NCI-H526 treated with DMSO at 0.1 percent for 48 hours (cell line): Measurements from ENCODE around the gene SHD.
"Not testable (repeated sequence)": the region's sequence is repeated elsewhere in the genome, so short reads cannot be mapped to it uniquely, and the experiment has no call there.

Experiments used
- DNase-seq: peaks from one replicate; lab custom pipeline; 2025; lab: John Stamatoyannopoulos, UW

Gene SHD

DNA sequence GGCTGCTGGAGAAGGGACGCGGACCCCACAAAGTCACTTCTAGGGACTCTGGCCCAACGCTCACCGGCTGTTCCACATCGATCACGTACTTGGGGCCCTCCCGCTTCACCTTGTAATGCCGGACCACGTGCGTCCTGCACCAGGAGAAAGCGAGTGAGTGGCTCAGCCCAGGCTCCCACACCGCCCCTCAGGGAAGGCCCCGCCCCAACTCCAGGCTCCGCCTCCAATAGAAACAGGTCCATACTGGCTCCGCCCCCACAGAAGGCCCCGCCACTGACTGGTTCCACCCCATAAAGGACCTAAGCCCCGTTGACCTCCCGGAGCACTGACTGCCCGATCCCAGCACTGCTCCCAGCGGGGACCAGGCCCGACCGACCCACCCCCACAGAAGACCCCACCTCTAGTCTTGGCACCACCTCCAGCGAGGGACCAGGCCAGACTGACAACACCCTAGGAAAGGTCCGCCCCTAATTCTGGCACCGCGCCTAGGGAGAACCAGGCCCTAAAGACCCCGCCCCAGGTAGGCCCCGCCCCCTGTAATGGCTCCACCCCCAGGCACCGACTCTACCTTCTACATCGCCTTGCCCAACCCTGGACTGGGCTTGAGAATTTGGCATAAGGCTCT, 48.3 kb downstream of the SHD start:
- no peak for DNase-seq

DNA sequence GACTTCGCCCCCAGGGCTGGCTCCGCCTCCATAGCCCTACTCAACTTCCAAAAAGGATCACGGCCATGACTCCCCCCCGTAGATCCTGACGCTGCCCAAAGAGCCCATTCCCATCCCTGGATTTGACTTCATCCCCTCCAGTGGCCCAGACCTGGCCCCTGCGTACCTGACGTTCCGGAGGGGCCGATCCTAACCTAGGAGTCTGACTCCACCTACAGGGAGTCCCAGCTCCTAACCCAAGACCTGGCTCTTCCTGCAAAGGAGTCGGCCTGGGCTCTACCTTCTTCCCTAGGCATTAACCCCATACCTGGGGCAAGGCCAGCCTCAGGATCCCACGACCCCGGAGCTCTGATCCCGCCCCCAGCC, 48.8 kb downstream of the SHD start:
- no peak for DNase-seq

DNA sequence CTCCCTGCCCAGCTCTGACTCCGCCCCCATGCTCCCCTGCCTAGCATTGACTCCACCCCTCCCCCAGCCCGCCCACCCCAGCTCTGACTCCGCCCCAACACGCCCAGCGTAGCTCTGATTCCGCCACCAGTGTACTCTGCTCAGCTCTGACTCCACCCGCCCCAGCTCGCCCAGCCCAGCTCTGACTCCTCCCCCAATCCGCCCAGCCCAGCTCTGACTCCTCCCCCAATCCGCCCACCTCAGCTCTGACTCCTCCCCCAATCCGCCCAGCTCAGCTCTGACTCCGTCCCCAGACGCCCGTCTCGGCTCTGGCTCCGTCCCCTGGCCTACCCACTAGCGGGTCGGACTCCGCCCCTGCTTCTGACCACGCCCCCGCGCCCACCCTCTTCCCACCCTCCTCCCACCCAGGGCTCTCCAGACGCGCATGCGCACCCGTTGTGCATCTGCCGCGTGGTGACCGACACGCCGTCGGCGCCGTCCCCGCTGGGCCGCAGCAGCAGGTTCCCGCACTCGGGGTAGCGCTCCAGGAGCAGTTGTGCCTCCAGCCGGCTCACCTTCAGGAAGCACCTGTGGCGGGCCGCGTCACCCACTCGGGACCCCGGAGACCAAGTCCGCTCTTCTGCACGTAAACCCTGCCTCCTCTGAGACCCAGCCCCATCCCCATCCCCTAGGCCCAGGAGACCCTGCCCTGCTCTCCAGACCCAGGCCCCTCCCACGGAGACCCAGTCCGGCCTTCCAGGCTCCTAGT, 49.4 kb downstream of the SHD start:
- no peak for DNase-seq

DNA sequence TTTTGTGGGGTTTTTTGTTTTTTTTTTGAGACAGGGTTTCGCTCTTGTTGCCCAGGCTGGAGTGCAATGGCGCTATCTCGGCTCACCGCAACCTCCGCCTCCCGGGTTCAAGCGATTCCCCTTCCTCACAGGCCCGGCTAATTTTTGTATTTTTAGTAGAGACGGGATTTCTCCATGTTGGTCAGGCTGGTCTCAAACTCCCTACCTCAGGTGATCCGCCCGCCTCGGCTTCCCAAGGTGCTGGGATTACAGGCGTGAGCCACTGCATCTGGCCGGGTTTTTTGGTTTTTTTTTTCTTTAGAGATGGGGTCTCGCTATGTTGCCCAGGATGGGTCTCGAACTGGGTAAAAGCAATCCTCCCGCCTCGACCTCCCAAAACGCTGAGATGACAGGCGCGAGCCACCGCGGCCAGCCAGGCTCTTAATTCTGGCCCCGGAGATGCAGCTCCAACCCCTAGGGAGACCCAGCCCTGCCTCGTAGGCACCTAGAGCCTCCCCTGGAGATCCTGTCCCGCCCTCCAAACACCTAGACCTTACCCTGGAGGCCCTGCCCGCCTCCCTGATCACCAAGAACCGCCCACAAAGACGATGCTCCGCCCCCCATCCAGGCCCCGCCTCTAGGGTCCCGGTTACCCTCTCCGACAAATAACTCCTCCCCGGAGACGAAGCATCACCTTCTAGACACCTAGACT, 50.1 kb downstream of the SHD start:
- not testable (repeated sequence) for DNase-seq

DNA sequence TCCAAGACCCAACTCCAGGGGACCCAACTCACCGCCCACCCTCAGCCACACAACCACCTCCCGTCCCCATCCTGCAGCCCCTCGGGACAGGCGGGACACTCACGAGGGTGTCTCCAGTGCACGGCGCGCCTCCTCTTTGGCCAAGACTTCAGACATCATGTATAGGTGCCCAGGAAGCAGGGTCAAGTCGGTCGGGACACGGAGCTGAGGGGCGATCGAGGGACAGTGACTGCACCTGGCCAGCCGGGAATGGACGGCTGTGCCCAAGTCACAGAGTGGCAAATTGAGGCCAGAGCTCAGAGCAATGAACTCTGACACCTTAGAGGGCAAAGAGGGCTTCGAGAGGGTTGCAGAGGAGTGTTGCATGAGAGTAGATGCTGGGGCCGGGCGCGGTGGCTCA, 50.8 kb downstream of the SHD start:
- no peak for DNase-seq

DNA sequence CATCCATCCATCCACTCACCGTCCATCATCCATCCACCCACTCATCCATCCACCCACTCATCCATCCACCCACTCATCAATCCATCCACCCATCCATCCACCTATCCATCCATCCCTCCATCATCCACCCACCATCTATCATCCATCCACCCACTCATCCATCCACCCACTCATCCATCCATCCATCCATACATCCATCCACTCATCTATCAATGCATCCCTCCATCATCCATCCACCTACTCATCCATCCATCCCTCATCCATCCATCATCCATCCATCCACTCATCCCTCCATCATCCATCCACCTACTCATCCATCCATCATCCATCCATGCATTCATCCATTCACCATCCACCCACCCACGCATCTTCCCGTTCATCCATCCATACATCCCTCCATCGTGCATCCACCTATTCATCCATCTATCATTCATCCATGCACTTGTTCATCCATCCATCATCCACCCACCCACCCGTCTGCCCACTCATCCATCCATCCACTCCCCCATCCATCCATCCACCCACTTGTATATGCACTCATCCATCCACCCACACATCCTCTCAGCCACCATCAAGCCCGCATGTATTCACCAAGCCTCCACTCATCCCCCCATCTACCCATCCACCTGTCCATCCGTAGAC, 56.0 kb downstream of the SHD start:
- no peak for DNase-seq

DNA sequence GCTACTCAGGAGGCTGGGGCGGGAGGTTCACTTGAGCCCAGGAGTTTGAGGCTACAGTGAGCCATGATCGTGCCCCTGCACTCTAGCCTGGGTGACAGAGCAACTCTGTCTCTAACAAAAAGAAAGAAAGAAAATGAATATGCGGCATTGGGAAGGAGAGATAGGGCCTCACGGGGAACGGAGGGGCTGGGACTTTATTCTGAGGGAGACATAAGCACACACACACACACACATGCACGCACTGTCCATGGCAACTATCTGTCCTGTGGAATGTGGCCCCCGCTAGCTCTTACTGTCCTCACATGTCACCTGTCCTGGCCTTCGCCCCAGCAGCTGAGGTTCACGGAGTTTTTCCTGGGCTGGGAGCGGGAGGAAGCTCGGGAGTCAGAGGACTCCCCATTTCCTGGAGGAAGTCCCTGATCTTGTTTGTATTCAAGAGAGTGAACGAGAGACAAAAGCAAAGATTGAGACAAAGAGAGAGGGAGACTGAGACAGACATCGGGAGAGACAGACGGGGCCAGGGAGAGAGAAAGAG, 58.9 kb downstream of the SHD start:
- no peak for DNase-seq

DNA sequence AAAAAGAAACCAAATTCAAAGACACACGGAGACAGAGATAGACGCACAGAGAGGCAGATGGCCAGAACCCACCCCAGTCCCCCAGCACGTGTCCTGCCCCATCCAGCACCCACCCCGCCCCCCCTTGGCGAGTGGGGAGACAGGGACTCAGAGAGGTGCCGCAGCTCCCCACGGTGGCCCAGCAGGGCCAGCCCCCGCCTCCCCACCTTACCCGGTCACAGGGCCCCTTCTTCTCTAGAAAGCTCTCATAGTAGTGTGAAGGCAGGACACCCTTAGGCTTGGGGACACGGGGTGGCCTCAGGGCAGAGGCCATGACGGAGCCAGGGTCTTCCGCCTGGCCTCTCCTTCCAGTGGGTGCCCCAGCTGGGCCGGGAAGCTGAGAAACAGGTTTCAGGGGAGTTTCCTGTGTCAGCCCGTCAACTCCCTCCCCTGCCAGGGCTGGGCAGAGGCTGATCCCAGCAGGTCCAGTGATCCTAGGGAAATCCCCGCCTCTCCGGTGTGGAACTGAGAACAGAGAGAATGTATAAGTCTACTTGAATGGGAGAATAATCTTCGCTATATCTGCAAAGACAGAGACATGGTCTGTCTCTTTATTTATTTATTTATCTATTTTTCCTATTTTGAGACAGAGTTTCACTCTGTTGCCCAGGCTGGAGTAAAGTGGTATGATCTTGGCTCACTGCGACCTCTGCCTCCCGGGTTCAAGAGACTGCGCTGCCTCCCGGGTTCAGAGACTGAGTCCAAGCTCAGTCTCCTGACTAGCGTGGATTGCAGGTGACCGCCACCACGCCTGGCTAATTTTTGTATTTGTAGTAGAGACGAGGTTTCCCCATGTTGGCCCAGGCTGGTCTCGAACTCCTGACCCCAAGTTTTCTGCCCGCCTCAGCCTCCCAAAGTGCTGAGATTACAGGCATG, 59.6 kb downstream of the SHD start, which contains the start of gene STAP2:
Gene STAP2, minus strand, starts transcription at position 387 of the 915 bp plus-strand sequence. Its CDS starts 74 bp downstream, at position 313.
- no peak for DNase-seq
